Activated CD4-positive, alpha-beta T cell treated with anti-CD3 and anti-CD28 coated beads, Interleukin-2, amount 50 U/mL, for 48 hours (primary cell): Measurements from ENCODE around the gene CEACAM6.
"Not testable (repeated sequence)": the region's sequence is repeated elsewhere in the genome, so short reads cannot be mapped to it uniquely, and the experiment has no call there.

ENCODE experiments used
- DNase-seq, 2 experiments: peaks; one replicate each; pipeline ENCODE4 v3.0.0-alpha.2; 2020

CEACAM6 gene

DNA sequence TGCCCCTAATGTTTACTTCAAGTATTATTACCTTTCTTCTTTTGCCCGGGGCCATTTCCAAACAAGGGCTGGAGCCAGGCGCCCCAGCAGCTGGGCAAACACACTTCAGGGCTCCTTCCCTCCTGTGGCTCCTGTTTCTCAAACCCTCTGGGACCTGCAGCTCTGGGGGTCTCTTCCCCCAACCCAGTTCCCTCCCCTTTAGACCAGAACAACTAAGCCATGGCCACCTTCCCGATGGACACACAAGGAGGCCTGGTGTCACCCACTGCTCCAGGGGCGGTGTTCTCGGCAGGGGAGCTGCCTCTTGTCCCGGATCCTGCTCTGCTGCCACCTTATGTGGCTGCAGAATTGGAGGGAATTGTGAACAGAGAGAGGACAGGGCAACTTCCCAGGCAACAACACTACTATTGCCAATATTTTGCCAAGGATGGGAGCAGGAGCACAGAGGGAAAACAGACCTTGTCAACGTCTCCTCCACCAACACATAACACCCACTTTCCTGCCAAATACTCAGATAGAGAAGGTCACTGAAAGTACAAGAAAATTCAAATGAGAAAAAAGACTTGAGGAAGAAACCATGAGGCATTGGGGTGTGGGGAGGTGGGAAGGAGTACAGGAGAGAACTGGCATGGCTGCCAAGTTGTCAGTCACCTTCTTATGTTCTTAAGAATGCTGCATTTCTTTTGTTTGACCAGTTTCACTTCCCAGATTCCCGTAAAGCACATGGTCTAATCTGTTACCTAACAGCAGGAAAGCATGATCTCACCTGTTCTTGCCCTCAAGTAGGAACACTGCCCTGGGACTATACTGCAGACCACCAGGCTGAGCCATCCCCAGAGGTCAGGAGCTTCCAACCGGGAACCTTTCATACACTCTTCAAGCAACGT lies 4.8 kb upstream of the CEACAM6 start:
- DNase-seq: not testable (repeated sequence)

DNA sequence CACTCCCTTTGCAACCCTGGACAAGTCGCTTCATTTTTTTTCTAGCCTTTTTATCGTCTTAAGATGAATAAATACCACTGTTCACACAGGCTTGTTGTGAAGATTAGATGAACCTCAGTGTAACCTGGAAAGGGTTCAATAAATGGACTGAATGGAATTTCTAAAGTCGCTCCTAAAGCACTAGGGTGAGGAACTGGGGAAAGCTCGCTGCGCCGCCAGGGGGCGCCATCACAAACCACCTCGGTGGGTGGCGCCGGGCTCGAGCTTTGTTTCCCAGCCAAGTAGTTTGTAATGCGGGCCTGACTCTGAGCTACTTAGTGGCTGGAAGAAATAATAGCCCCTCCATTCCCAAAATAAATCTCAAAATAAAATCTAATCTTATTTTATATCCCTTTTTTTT lies 2.2 kb upstream of the CEACAM6 start:
- DNase-seq: peak; percentile 82 to 83

- DNase-seq: peak; percentile 75 to 82
These were observed 1.3 kb upstream of the CEACAM6 start for GRCh38 chr19:41753936-41754529.

- no peak for DNase-seq
These were observed 3.5 kb downstream of the CEACAM6 start for GRCh38 chr19:41758846-41759245.

- DNase-seq: no peak
These were observed 11.8 kb downstream of the CEACAM6 start for GRCh38 chr19:41767115-41767514.

DNA sequence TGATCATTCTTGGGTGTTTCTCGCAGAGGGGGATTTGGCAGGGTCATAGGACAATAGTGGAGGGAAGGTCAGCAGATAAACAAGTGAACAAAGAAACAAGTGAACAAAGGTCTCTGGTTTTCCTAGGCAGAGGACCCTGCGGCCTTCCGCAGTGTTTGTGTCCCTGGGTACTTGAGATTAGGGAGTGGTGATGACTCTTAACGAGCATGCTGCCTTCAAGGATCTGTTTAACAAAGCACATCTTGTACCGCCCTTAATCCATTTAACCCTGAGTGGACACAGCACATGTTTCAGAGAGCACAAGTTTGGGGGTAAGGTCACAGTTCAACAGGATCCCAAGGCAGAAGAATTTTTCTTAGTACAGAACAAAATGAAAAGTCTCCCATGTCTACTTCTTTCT lies 12.8 kb downstream of the CEACAM6 start:
- not testable (repeated sequence) for DNase-seq

DNA sequence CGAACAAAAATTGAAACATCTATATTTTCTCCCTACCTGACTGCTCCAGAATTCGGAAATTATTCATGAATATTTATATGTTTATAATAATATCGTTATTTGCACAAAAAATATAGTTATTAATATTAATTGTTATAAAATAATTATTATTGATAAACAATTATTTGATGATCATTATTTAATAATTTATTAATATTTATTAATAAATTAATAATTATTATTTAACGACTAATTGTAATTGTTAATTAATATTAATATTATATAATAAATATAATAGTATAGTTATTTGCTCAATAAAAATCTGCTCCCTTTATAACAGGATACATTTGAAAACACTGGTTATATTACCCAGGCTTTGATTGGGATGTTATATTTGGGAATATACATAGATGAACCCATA lies 14.3 kb downstream of the CEACAM6 start:
- no peak for DNase-seq

DNA sequence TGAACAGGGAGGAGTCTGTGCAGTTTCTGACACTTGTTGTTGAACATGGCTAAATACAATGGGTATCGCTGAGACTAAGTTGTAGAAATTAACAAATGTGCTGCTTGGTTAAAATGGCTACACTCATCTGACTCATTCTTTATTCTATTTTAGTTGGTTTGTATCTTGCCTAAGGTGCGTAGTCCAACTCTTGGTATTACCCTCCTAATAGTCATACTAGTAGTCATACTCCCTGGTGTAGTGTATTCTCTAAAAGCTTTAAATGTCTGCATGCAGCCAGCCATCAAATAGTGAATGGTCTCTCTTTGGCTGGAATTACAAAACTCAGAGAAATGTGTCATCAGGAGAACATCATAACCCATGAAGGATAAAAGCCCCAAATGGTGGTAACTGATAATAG lies 16.1 kb downstream of the CEACAM6 start:
- no peak for DNase-seq

DNA sequence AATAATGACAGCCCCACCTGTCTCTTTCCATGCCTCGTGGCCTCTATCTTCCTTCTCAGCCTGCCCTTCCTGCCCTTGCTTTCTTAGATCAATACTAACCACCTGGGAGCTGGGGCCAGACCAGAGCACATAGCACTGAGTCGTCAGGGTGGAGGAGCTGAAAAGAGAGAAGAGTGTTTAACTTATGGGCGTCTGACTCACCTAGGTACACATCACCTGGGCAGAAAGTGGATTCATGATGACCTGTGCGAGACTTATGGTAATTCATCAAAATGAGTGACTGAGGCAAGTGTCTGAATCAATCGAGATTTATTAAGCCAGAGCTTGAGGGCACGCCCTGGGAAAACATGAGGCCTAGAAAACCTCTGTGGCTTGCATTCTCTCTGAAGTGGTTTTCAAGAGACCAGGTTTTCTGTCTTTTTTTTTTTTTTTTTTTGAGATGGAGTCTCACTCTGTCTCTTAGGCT lies 19.2 kb downstream of the CEACAM6 start:
- DNase-seq: peak; percentile 41 to 53

DNA sequence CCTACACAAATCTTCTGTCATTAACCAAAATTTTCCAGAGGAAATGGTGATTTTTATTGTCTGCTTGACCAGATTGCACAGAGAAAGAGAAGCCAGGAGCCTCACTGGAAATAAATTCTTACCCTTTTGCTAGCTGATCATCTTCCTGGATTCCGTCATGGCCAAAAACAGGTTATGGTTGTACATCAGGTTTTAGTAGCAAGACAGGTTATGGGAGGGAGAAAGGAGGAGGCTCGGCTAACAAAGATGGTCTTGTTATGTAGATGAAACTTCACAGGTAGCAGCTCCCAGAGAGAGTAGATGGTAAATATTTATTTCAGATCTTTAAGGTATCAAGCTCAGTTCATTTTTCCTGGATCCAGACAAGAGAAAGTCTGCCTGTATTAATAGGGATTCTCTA lies 21.4 kb downstream of the CEACAM6 start:
- no peak for DNase-seq

DNA sequence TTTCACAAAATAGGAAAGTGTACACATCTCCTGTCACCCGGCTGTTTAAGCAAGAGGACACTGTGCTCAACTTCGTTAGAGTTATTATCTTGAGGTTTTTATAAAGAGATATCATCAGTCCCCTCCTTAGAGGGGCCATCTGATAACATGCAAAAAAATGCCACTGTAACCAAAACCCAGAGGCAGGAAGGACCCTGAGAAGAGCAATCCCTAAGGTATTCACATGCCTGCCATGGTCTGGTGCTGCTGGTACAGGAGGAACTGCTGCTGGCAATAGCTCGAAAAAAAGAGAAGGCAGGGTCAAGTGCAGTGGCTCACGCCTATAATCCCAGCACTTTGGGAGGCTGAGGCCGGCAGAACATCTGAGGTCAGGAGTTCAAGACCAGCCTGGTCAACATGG lies 28.3 kb downstream of the CEACAM6 start:
- DNase-seq: no peak

- no peak for DNase-seq
These were observed 29.0 kb downstream of the CEACAM6 start for GRCh38 chr19:41784312-41784711.

- no peak for DNase-seq
These were observed 29.4 kb downstream of the CEACAM6 start for GRCh38 chr19:41784743-41785142.

GRCh38 chr19:41785653-41786052 lies 30.3 kb downstream of the CEACAM6 start:
- DNase-seq: peak; percentile 63 to 72

DNA sequence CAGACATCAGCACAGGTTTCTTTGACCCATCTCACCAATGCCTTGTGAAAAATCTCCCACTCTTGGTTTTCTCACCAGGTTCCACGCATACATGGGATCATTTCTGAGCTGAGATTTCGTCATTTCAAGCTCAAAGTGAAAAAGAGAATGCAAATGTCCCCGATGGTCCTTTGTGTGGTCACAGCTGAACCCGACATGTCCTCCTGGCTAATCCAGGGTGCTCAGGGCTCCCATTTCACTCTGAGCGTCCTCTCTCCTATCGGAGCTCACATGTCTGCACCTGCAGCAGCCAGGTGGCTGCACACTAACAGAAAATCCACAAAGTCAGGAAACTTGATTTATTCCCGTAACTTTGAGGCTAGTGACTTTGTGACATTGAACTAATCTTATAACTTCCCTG lies 31.7 kb downstream of the CEACAM6 start:
- no peak for DNase-seq

- DNase-seq: not testable (repeated sequence)
These were observed 33.2 kb downstream of the CEACAM6 start for GRCh38 chr19:41788518-41788917.

- DNase-seq: not testable (repeated sequence)
These were observed 33.7 kb downstream of the CEACAM6 start for GRCh38 chr19:41789053-41789452.

- DNase-seq: peak; percentile 54 to 62
These were observed 37.4 kb downstream of the CEACAM6 start for GRCh38 chr19:41792513-41793413.

DNA sequence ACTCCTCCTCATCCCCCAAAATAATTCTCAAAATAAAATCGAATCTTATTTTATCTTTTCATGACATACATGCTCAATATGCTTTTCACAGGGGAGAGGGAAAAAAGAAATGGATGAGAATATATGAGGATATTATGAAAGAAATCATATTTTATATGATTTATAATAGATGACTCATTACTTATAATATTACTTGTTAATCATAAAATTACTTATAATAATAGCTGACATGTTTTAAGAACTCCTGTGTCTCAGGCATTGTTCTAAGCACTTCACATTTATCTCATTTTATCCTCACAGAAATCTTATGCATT lies 38.0 kb downstream of the CEACAM6 start:
- DNase-seq: no peak

DNA sequence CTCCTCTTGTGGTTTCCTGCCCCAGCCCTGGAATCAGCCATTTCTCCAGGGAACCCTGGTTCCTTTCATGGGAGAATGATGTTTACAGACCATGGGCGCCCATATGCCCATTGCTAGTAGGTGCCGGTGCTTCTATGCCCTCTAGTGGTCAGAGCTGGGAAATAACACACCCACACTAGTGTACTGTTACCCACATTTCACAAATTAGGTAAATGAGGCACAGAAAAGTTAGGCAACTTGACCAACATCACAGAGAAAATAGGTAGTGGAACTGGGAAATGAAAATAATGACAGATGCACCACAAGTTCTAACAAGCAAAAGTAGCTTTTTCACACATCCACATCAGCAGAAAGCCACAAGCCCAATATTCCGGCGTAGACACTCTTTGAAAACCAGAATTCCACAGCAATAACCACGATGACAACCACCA lies 39.7 kb downstream of the CEACAM6 start:
- peak; percentile 68 to 72 for DNase-seq

DNA sequence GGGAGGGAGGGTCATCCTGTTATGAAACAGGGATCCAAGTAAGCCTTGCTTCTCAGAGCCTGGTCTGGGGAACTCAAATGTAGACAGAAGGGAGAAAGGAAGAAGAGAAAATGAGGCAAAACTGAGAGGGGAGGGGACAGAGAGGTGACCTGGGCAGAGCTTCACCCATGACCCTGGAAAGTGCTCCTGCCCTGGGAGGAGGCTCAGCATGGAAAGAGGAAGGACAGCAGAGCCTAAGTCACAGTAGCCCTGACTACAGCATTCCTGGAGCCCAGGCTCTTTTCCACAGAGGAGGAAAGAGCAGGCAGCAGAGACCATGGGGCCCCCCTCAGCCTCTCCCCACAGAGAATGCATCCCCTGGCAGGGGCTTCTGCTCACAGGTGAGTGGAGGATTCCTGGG lies 41.0 kb downstream of the CEACAM6 start, which contains the start of gene CEACAM3:
Gene CEACAM3 (plus strand): TSS at position 226 of the 400 bp plus-strand sequence. CDS start 91 bp downstream, at position 317.
- no peak for DNase-seq

- DNase-seq: no peak
These were observed 41.6 kb downstream of the CEACAM6 start for GRCh38 chr19:41796901-41797300.

DNA sequence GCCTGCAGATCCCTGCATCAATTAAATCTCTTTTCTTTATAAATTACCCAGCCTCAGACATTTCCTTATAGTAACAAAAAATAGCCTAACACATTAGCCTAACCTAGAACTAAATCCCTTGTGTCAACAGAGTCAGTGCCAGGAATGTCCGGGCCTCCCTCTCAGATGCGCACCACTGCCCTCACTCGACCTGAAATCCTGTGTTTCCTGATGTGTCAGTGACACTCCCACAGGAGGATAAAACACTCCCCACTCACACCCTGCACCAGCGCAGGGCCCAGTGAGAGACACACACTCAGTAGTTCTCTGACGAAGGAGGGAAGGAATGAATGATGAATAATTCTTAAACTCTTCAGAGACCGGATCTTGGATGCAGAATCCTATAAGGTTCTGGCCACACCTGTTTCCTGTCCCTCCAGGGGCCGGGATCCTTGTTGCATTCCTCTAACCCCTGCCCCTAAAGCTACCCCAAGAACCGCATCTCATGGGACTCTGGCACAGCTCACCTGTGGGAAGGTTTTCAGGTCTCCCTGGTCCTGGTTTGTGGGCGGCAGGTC lies 44.2 kb downstream of the CEACAM6 start:
- no peak for DNase-seq
